Measurements from ENCODE around the gene ERBIN.

Gene ERBIN

GRCh38 chr5:66129144-66129543 lies 202.8 kb downstream of the ERBIN start:
- H3K9me3 ChIP-seq = no peaks in the 10 kb centered on the region
- no peaks in the 10 kb centered on the region for H3K36me3 ChIP-seq
- H3K4me3 ChIP-seq = no peak overlapping the region
- no peak overlapping the region for H3K27ac ChIP-seq
- H3K4me1 ChIP-seq = peaks cover 0 to 4% (median 0%) of the 10 kb centered on the region in 4 donors
- no peak for DNase-seq
- intact Hi-C loops (cut with DNase I; ENCODE audit: low total_unique reads) = no loop called here
- H3K27me3 ChIP-seq = no peaks in the 10 kb centered on the region
- TF ChIP-seq, protein P1, sequence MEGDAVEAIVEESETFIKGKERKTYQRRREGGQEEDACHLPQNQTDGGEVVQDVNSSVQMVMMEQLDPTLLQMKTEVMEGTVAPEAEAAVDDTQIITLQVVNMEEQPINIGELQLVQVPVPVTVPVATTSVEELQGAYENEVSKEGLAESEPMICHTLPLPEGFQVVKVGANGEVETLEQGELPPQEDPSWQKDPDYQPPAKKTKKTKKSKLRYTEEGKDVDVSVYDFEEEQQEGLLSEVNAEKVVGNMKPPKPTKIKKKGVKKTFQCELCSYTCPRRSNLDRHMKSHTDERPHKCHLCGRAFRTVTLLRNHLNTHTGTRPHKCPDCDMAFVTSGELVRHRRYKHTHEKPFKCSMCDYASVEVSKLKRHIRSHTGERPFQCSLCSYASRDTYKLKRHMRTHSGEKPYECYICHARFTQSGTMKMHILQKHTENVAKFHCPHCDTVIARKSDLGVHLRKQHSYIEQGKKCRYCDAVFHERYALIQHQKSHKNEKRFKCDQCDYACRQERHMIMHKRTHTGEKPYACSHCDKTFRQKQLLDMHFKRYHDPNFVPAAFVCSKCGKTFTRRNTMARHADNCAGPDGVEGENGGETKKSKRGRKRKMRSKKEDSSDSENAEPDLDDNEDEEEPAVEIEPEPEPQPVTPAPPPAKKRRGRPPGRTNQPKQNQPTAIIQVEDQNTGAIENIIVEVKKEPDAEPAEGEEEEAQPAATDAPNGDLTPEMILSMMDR (IDR thresholded peaks at IDR 0.05) = no peak

DNA sequence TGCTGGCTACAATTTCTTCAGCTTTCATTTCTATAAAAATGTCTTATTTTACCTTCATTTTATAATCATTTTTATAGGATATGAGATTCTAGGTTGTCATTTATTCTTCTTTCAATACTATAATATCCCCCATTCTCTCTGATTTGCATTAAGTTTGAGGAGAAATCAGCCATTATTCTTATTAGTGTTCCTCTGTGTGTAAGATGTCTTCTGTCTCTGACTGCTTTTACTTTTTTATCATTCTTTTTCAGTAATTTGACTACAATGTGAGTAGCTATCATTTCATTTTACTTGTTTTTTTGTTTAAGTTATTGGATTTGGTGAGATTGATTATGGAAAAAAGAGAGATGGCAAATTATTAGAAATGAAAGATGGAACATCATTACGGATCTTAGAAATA lies 204.1 kb downstream of the ERBIN start:
- no peaks in the 10 kb centered on the region for H3K36me3 ChIP-seq
- H3K4me3 ChIP-seq = no peak overlapping the region
- no peak for DNase-seq
- no peak overlapping the region for H3K27ac ChIP-seq
- no peaks in the 10 kb centered on the region for H3K27me3 ChIP-seq
- peaks cover 0 to 4% (median 0%) of the 10 kb centered on the region in 4 donors for H3K4me1 ChIP-seq
- H3K9me3 ChIP-seq = no peaks in the 10 kb centered on the region
- intact Hi-C loops (cut with DNase I; ENCODE audit: low total_unique reads) = no loop called here
- TF ChIP-seq, protein P1 (IDR thresholded peaks at IDR 0.05) = no peak
